HCT116 (cell line): ENCODE results near the gene PROSER3. TPM values are rescaled to one million over a fixed set of nuclear protein-coding genes. Genes with fewer than 3 reads are reported as not detected.

Experiments
- ATAC-seq: fragments of 200-7000 bp; cut with Tn5 transposase; 2 replicates; pipeline ENCODE4 v1.9.1; 2020; ENCODE audit warnings: mild to moderate bottlenecking, moderate library complexity
- BruUV-seq: library from RNA; stranded (reverse); fragments of 400-500 nt; replicated peaks from 2 replicates; lab custom pipeline; 2021; lab: Mats Ljungman, UMichigan
- CTCF ChIA-PET: fragments of 300-600 bp; sonication (Branson Sonifier 250); formaldehyde crosslinking; loops from one replicate; lab custom pipeline; 2021; ENCODE audit warnings: antibody characterized with exemption; lab: Charles Lee
- POLR2A ChIA-PET: fragments of 300-600, 350-600 bp; sonication (Branson Sonifier 250); formaldehyde crosslinking; loops from one replicate; lab custom pipeline; 2021; ENCODE audit warnings: antibody characterized with exemption; lab: Charles Lee
- RAD21 ChIA-PET, 2 experiments: fragments of 300-600 bp; sonication (Branson Sonifier 250); formaldehyde crosslinking; loops; one replicate each; lab custom pipeline; 2023; ENCODE audit warnings: low total read pairs in 2 of 2; ENCODE audit not compliant: uncharacterized antibody in 2 of 2, unreplicated experiment in 2 of 2, low non-redundant PET in 1 of 2; lab: Charles Lee
- DNase-seq: peaks from one replicate; pipeline ENCODE4 v3.0.0-alpha.2; 2010; ENCODE audit warnings: low read depth, low spot score
- H2AFZ ChIP-seq: fragments of 200-600 bp; shearing (Covaris generic), sonication (generic); 2 replicates; pipeline ENCODE4 v1.6.1; 2017; ENCODE audit warnings: low read depth, mixed run types, mixed read lengths, antibody characterized with exemption, low read length; ENCODE audit not compliant: poor library complexity, severe bottlenecking
- H3K27ac ChIP-seq: 2 replicates; pipeline ENCODE4 v1.5.1; 2012; ENCODE audit warnings: low read depth, low read length
- H3K27me3 ChIP-seq: fragments of 200-600 bp; sonication (generic); 2 replicates; pipeline ENCODE4 v1.6.1; 2016; ENCODE audit warnings: mixed run types, low read length, mixed read lengths; ENCODE audit not compliant: insufficient read depth
- H3K36me3 ChIP-seq, 2 experiments: fragments of 200-500 bp in 1 of 2; fragments of 200-600 bp in 1 of 2; sonication (Bioruptor generic) in 1 of 2; sonication (generic) in 1 of 2; 2 replicates each; pipeline versions ENCODE4 v1.5.1 to v1.6.1; 2014 to 2016; ENCODE audit warnings: low read length in 2 of 2, inconsistent platforms in 1 of 2, mixed read lengths in 1 of 2, mixed run types in 1 of 2; ENCODE audit not compliant: insufficient read depth in 2 of 2, control insufficient read depth in 1 of 2
- H3K4me1 ChIP-seq, 2 experiments: fragments of 200-600 bp in 1 of 2; sonication (generic) in 1 of 2; 2 replicates each; pipeline versions ENCODE4 v1.5.1 to v1.6.1; 2012 to 2017; ENCODE audit warnings: low read length in 2 of 2, inconsistent platforms in 1 of 2, mild to moderate bottlenecking in 1 of 2, mixed read lengths in 1 of 2, mixed run types in 1 of 2, moderate library complexity in 1 of 2; ENCODE audit not compliant: insufficient read depth in 2 of 2, control insufficient read depth in 1 of 2
- H3K4me2 ChIP-seq: fragments of 200-600 bp; sonication (generic); 2 replicates; pipeline ENCODE4 v1.6.1; 2017; ENCODE audit warnings: mixed run types, low read length, mixed read lengths
- H3K4me3 ChIP-seq, 2 experiments: fragments of 200-600 bp in 1 of 2; sonication (generic) in 1 of 2; replicated peaks in 1 of 2; 2 replicates each; pipeline ENCODE4 v1.5.1; 2011 to 2016; ENCODE audit warnings: low read length in 2 of 2, control low read depth in 1 of 2, low read depth in 1 of 2, mild to moderate bottlenecking in 1 of 2, mixed read lengths in 1 of 2, mixed run types in 1 of 2
- H3K79me2 ChIP-seq: fragments of 200-600 bp; sonication (generic); 2 replicates; pipeline ENCODE4 v1.6.1; 2017; ENCODE audit warnings: mild to moderate bottlenecking, mixed run types, low read length, moderate library complexity, mixed read lengths; ENCODE audit not compliant: insufficient read depth
- H3K9ac ChIP-seq: fragments of 200-600 bp; sonication (generic); 2 replicates; pipeline ENCODE4 v1.6.1; 2016; ENCODE audit warnings: low read length, mixed read lengths
- H3K9me2 ChIP-seq: fragments of 200-600 bp; sonication (generic), shearing (Covaris generic); 2 replicates; pipeline ENCODE4 v1.6.1; 2017; ENCODE audit warnings: mixed run types, mild to moderate bottlenecking, moderate library complexity; ENCODE audit not compliant: insufficient read depth
- H3K9me3 ChIP-seq, 2 experiments: fragments of 200-500 bp in 1 of 2; fragments of 200-600 bp in 1 of 2; sonication (Bioruptor generic) in 1 of 2; sonication (generic) in 1 of 2; 2 replicates each; pipeline ENCODE4 v1.6.1; 2014 to 2017; ENCODE audit warnings: low read length in 2 of 2, mixed read lengths in 2 of 2, inconsistent platforms in 1 of 2, low read depth in 1 of 2, mild to moderate bottlenecking in 1 of 2, mixed run types in 1 of 2, moderate library complexity in 1 of 2; ENCODE audit not compliant: control insufficient read depth in 1 of 2, insufficient read depth in 1 of 2
- H4K20me1 ChIP-seq: fragments of 200-600 bp; sonication (generic), shearing (Covaris generic); 2 replicates; pipeline ENCODE4 v1.6.1; 2017; ENCODE audit warnings: mixed run types, mild to moderate bottlenecking, moderate library complexity; ENCODE audit not compliant: insufficient read depth
- YY1 ChIP-seq: IDR thresholded peaks from 2 replicates; pipeline ENCODE4 v1.6.1; 2011; ENCODE audit warnings: low read length, low read depth, moderate library complexity, mild to moderate bottlenecking; ENCODE audit not compliant: insufficient replicate concordance; ENCODE audit errors: extremely low read depth
- intact Hi-C: fragments of 100-400 bp; cut with micrococcal nuclease; formaldehyde crosslinking; loops from 2 replicates; pipeline ENCODE4 v1.10.0; 2022
- total RNA-seq: library from RNA; stranded (reverse); gene quantifications from one replicate; pipeline ENCODE4 v1.2.1, GENCODE V29; 2021; ENCODE audit not compliant: unreplicated experiment
- TF ChIP-seq, protein P1 (sequence below), 3 experiments: fragments of 200-600 bp in 1 of 3; sonication (generic) in 1 of 3; IDR thresholded peaks in 2 of 3; conservative IDR thresholded peaks in 1 of 3; 2 replicates each; pipeline ENCODE4 v1.5.1; 2012 to 2017; ENCODE audit warnings: low read depth in 2 of 3, low read length in 2 of 3, antibody characterized with exemption in 1 of 3, borderline replicate concordance in 1 of 3, control low read depth in 1 of 3, mild to moderate bottlenecking in 1 of 3, mixed read lengths in 1 of 3, mixed run types in 1 of 3, moderate library complexity in 1 of 3; ENCODE audit not compliant: insufficient read depth in 1 of 3
- TF ChIP-seq, protein P2 (sequence below): IDR thresholded peaks from 2 replicates; pipeline ENCODE4 v1.6.1; 2012

The PROSER3 gene
- total RNA-seq, 1 experiment from 2014 or later, result 42.5 TPM

DNA sequence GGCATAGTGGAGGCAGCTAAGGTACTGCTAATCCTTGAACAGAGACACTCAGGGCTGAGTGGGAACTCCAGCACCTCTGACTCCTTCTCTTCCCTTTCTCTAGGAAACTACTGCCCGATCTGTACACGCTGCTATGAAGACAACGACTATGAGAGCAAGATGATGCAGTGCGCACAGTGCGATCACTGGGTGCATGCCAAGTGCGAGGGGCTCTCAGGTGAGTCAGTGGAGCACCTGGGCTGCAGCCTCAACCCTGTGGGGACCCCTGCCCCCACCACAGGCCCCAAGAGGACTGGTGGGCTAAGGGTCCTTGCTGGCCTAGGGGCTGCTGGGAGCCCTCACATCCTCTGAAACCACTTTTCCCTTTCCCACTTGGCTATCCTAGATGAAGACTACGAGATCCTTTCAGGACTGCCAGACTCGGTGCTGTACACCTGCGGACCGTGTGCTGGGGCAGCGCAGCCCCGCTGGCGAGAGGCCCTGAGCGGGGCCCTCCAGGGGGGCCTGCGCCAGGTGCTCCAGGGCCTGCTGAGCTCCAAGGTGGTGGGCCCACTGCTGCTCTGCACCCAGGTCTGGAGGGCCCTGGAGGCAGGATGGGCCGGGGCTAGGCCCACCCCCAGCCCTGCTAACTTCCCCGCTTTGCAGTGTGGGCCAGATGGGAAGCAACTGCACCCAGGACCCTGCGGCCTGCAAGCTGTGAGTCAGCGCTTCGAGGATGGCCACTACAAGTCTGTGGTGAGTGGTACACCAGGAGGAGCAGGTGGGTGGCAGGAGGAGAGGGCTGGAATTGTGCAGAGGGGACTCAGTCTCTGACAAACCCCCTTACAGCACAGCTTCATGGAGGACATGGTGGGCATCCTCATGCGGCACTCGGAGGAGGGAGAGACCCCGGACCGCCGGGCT, 30.7 kb upstream of the PROSER3 start (continued):
- TF ChIP-seq YY1, result no peak

DNA sequence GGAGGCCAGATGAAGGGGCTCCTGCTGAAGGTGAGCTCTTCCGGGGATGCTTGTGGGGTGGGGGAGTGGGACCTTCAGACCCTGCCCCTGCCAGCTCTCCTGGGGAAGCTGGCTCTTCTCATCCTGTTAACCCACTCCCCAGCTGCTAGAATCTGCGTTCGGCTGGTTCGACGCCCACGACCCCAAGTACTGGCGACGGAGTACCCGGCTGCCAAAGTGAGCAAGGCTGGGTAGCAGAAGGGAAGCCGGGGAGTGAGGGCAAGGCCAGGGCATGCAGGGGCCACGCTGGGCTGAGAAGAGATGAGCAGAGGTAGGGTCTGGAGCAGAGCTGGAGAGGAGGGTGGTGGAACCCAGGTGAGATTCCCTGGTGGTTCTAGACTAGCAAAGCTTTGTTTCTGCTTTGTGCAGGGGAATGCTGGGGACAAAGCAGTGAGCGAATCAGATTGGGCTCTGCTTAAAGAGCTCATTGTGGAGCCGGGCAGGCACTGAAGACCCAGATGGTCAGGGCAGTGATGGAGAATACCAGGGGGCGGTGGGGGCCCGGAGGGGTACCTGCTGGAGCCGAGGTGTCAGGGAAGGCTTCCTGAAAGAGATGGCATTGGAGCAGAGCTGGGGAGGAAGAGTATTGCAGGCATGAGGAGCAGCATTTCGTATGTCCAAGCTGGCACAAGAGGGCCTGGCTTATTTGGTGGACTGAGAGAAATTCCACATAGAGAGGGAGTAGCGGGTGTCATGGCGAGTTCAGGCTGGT, 29.8 kb upstream of the PROSER3 start:
- ChIA-PET RAD21 (no interaction called here), POLR2A (interaction anchor here (1.1 kb wide), 1 partner anchor 13 kb away, joined by 3 read pairs; no protein-coding TSS in a partner anchor), CTCF (no interaction called here)
- Histone ChIP-seq H3K79me2 (no peaks in the 10 kb centered on the region), H3K9me3 (no peaks in the 10 kb centered on the region), H3K4me3 (no peak overlapping the region), H4K20me1 (no peaks in the 10 kb centered on the region), H2AFZ (no peak overlapping the region), H3K4me1 (no peaks in the 10 kb centered on the region), H3K36me3 (peaks cover 60 to 73% of the 10 kb centered on the region in 2 experiments), H3K9ac (no peak overlapping the region), H3K4me2 (no peak overlapping the region), H3K27me3 (no peaks in the 10 kb centered on the region), H3K9me2 (no peaks in the 10 kb centered on the region), H3K27ac (no peak overlapping the region)
- TF ChIP-seq, protein P1, sequence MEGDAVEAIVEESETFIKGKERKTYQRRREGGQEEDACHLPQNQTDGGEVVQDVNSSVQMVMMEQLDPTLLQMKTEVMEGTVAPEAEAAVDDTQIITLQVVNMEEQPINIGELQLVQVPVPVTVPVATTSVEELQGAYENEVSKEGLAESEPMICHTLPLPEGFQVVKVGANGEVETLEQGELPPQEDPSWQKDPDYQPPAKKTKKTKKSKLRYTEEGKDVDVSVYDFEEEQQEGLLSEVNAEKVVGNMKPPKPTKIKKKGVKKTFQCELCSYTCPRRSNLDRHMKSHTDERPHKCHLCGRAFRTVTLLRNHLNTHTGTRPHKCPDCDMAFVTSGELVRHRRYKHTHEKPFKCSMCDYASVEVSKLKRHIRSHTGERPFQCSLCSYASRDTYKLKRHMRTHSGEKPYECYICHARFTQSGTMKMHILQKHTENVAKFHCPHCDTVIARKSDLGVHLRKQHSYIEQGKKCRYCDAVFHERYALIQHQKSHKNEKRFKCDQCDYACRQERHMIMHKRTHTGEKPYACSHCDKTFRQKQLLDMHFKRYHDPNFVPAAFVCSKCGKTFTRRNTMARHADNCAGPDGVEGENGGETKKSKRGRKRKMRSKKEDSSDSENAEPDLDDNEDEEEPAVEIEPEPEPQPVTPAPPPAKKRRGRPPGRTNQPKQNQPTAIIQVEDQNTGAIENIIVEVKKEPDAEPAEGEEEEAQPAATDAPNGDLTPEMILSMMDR (IDR thresholded peaks at IDR 0.05 in 2 of 3, conservative IDR thresholded peaks at IDR 0.05 in 1 of 3; ENCODE audit: borderline replicate concordance in 1 of 3, insufficient read depth in 1 of 3, low read depth in 2 of 3, low read length in 2 of 3), result no peak
- TF ChIP-seq, protein P2, sequence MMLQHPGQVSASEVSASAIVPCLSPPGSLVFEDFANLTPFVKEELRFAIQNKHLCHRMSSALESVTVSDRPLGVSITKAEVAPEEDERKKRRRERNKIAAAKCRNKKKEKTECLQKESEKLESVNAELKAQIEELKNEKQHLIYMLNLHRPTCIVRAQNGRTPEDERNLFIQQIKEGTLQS, result no peak
- no peak for TF ChIP-seq YY1
- DNase-seq (no peak), ATAC-seq (no peak)
- intact Hi-C loops, result no loop called here
- BruUV-seq, result no TSS peak
